ENCODE results near the gene PNKD. TPM values are rescaled to one million over a fixed set of nuclear protein-coding genes. Genes with fewer than 3 reads are reported as not detected.
A peak's percentile ranks its signal among the peaks of the same experiment; 100 is the strongest.

Gene PNKD
- total RNA-seq, 2 donors from 2014 or later: 25.1 to 30.4 TPM

DNA sequence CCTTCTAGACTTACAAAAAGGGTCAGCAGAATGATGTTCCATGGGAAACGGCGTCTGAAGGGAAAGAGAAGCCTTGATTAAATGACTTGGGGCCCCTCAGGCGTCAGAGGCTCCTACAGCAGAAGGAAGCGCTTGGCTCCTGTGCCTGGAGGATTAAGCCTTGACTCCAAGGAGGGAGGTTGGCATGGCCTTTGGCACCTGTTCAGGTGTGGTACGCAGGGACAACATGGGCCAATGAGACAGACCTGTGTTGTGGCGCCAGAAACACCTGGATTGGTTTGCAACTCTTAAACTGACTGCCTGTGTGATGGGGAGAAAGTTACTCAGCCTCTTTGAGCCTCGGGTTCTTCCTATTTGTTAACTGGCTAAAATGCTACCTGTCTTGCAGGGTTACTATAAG, 7.6 kb downstream of the PNKD start:
- H3K27ac Mint-ChIP-seq: peak overlapping the region in 1 of 2 donors; percentile 18
- DNase-seq (ENCODE audit: low spot score in 2 of 2) (no peak), ATAC-seq (no peak)
- H3K36me3 Mint-ChIP-seq: no peaks in the 10 kb centered on the region
- H3K9me3 Mint-ChIP-seq: no peaks in the 10 kb centered on the region

DNA sequence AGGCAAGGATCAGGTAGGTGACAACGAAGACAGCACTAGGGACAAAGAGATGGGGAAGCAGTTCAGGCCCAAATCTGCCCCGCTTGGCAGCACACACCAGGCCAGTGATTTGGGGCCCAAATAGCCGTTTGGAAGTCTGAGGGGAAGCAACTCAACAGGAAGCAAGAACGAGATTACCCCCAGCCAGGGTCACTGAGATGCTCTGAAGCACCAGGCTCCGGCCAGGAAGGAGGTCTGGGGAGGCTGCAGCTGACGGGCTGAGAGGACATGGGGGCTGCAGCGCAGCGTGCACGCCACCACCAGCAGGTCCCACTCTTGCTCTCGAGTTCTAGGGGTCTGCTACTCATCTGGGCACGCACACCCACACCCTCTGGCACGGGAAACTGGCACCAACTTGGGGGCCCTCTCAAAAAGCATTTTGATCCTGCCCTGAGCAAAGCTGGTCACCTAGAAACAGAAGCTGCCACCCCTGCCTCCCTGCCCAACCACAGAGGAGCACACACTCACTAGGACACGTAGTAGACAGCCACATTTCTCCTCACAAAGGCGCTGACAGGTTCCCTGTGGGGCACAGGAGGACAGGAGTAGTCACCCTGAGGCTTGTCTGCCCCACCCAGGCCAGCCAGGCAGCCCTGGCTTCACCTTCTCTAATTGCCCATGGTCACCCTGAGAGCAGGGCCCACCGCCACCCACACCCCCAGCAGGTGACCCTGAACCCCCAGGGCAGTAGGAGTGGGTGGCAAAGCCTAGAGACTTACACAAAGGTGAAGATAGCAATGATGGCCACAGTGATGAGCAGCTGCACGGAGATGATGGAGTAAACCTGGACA, 8.4 kb downstream of the PNKD start:
- ATAC-seq: no peak
- DNase-seq (ENCODE audit: low spot score in 2 of 2): no peak
- Mint-ChIP-seq H3K9me3 (no peaks in the 10 kb centered on the region), H3K27ac (peak overlapping the region; percentile 18 to 40), H3K36me3 (no peaks in the 10 kb centered on the region)

- Mint-ChIP-seq H3K27ac (peak overlapping the region; percentile 8 to 84), H3K36me3 (no peaks in the 10 kb centered on the region), H3K9me3 (no peaks in the 10 kb centered on the region)
- ATAC-seq (no peak), DNase-seq (ENCODE audit: low spot score in 2 of 2) (no peak)
Observed at GRCh38 chr2:218280260-218280870, 10.0 kb downstream of the PNKD start.

DNA sequence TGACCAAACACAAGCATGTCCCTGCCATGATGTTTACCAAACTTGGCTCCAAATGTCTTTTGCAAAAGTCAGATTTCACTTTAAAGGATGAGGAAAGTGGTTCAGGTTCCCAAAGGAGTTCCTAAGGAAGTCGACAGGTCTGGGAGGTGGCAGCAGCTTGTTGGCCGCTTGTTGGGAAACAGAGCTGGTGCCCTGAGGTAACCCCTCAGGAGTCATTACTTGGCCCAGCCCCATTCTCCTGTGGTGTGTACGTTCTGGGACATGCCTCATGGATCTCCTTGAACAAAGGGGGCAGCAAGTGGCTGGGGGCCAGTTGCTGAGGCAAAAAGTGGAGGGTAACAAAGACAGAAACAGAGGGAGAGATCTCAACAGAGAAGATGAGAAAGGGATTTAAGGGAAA, 11.1 kb downstream of the PNKD start:
- H3K36me3 Mint-ChIP-seq: no peaks in the 10 kb centered on the region
- ATAC-seq: no peak

GRCh38 chr2:218282173-218282991, 12.1 kb downstream of the PNKD start:
- peak overlapping the region; percentile 47 to 90 for H3K27ac Mint-ChIP-seq
- H3K9me3 Mint-ChIP-seq: no peaks in the 10 kb centered on the region
- ATAC-seq (no peak), DNase-seq (ENCODE audit: low spot score in 2 of 2) (no peak)
- no peaks in the 10 kb centered on the region for H3K36me3 Mint-ChIP-seq

More for the DNA sequence above, 11.1 kb downstream of the PNKD start:
- H3K27ac Mint-ChIP-seq: peak overlapping the region; percentile 43 to 69
- DNase-seq (ENCODE audit: low spot score in 2 of 2): no peak
- H3K9me3 Mint-ChIP-seq: no peaks in the 10 kb centered on the region

GRCh38 chr2:218284106-218284811, 13.9 kb downstream of the PNKD start:
- DNase-seq (ENCODE audit: low spot score in 2 of 2) (peak; percentile 39 to 72), ATAC-seq (peak; percentile 33 to 51)
- H3K9me3 Mint-ChIP-seq: no peaks in the 10 kb centered on the region
- H3K27ac Mint-ChIP-seq: peak overlapping the region; percentile 22 to 96
- H3K36me3 Mint-ChIP-seq: no peaks in the 10 kb centered on the region

DNA sequence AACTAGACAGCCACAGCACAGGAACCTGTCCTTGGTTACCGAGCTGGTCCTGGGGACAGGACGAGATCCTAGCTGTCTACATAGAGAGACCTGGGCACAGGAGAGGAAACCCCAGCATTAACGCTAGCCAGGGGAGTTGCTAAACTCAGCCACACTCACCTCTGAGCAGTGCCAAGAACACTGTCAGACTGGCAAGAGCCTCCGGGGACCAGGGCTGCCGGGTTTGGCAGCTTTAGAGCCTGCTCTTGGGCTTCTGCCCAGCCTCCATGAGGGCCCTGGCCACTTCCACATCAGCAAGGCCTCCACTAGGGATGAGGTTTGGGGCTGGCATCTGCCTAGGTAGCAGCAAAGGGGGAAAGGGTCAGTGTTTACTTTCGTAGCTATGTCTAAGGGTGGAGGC, 15.3 kb downstream of the PNKD start:
- DNase-seq (ENCODE audit: low spot score in 2 of 2) (no peak), ATAC-seq (no peak)
- no peaks in the 10 kb centered on the region for H3K9me3 Mint-ChIP-seq
- no peaks in the 10 kb centered on the region for H3K36me3 Mint-ChIP-seq
- H3K27ac Mint-ChIP-seq: peak overlapping the region; percentile 96

- DNase-seq (ENCODE audit: low spot score in 2 of 2): peak; percentile 73 to 87
- peak overlapping the region; percentile 96 for H3K27ac Mint-ChIP-seq
- peak; percentile 79 to 81 for ATAC-seq
- H3K36me3 Mint-ChIP-seq: no peaks in the 10 kb centered on the region
- no peaks in the 10 kb centered on the region for H3K9me3 Mint-ChIP-seq
Observed at GRCh38 chr2:218286570-218287459, 16.5 kb downstream of the PNKD start.

- no peaks in the 10 kb centered on the region for H3K9me3 Mint-ChIP-seq
- DNase-seq (ENCODE audit: low spot score in 2 of 2) (no peak), ATAC-seq (no peak)
- H3K36me3 Mint-ChIP-seq: no peaks in the 10 kb centered on the region
- H3K27ac Mint-ChIP-seq: peak overlapping the region; percentile 92 to 93
Observed at GRCh38 chr2:218289639-218290315, 19.5 kb downstream of the PNKD start.

DNA sequence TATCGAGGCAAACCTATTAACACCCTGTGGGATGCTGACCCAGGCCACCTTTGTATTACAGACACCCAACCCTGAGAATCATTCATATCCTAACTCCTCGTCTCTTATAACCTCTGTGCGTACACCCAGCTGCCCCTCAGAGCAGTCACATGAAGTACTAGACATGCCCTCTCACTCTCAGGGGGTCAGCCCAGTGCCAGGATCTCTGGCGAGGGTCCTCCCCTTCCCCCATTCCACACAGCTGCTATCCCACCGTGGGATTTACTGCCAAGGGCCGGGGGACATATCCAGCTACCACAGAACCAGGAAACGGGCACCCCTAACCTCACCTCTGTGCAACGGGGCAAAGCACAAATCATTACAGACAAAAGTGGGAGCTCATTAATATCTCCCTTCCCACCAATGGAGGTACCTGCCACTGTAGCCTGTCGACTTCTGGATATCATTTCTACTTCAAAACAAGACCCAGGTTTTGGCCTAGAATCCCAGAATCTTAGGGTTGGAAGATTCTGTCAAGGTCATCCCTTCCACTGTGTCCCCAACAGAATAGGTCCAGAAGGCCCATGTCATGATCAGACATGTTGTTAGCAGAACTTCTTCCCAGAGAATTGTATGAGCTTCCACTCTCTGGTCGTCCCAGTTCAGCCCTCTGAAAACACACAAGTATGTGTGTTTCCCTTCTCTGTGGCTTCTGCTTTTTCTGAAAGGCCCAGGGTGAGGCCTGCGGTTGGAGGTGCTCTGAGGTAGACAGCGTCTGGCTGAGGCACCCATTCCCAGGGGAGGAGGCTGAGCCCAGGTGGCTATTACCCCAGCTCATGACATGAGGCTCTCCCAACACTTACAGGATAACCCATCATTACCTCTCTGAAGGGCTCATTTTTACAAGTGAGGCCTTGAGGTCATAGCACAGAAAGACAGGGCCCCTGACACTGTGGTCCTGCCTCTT, 20.3 kb downstream of the PNKD start:
- Mint-ChIP-seq H3K36me3 (no peaks in the 10 kb centered on the region), H3K9me3 (no peaks in the 10 kb centered on the region), H3K27ac (peak overlapping the region; percentile 92 to 93)
- peak in 1 of 2 donors; percentile 37 for DNase-seq (ENCODE audit: low spot score in 2 of 2)
- ATAC-seq: peak in 1 of 2 donors; percentile 11

GRCh38 chr2:218291318-218292047, 21.2 kb downstream of the PNKD start:
- peak; percentile 0 to 1 for ATAC-seq
- no peaks in the 10 kb centered on the region for H3K9me3 Mint-ChIP-seq
- DNase-seq (ENCODE audit: low spot score in 2 of 2): no peak
- peak overlapping the region; percentile 92 to 93 for H3K27ac Mint-ChIP-seq
- no peaks in the 10 kb centered on the region for H3K36me3 Mint-ChIP-seq

- DNase-seq (ENCODE audit: low spot score in 2 of 2) (peak; percentile 86 to 91), ATAC-seq (peak; percentile 90 to 92)
- Mint-ChIP-seq H3K36me3 (no peaks in the 10 kb centered on the region), H3K9me3 (no peaks in the 10 kb centered on the region), H3K27ac (peak within 1 kb of the TSS; percentile 92 to 93)
Observed at GRCh38 chr2:218292048-218293014, 22.0 kb downstream of the PNKD start, which contains the start of gene TMBIM1. TSS of gene TMBIM1 (minus strand) at chr2:218292503. CDS start at chr2:218282141, 10,362 bp downstream.
